Left renal cortex interstitium (tissue), 4 donors: ENCODE results near the gene SELENOT. TPM values are rescaled to one million over a fixed set of nuclear protein-coding genes. Genes with fewer than 3 reads are reported as not detected.
"Not testable (repeated sequence)": the region's sequence is repeated elsewhere in the genome, so short reads cannot be mapped to it uniquely, and the experiment has no call there.

Source experiments
- DNase-seq, 4 donors: peaks; one replicate each; pipeline ENCODE4 v3.0.0-alpha.2; 2013; ENCODE audit warnings: low read depth in 4 of 4, low spot score in 2 of 4, missing footprints in 1 of 4
- polyA plus RNA-seq, 4 donors: library from polyadenylated mRNA; unstranded; fragments of 120-200 nt; gene quantifications; one replicate each; pipeline ENCODE4 v1.2.1, GENCODE V29; 2013; ENCODE audit not compliant: insufficient read length in 4 of 4

Gene SELENOT, protein sequence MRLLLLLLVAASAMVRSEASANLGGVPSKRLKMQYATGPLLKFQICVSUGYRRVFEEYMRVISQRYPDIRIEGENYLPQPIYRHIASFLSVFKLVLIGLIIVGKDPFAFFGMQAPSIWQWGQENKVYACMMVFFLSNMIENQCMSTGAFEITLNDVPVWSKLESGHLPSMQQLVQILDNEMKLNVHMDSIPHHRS
- polyA plus RNA-seq = 100 to 1,000 TPM; 104 to 147 (median 115) TPM

- peak; percentile 89 to 95 (median 92) for DNase-seq
These were observed at the start of gene SELENOT for GRCh38 chr3:150603153-150603979. TSS of gene SELENOT (plus strand) at chr3:150603321. CDS start at chr3:150603363, 42 bp downstream.

DNA sequence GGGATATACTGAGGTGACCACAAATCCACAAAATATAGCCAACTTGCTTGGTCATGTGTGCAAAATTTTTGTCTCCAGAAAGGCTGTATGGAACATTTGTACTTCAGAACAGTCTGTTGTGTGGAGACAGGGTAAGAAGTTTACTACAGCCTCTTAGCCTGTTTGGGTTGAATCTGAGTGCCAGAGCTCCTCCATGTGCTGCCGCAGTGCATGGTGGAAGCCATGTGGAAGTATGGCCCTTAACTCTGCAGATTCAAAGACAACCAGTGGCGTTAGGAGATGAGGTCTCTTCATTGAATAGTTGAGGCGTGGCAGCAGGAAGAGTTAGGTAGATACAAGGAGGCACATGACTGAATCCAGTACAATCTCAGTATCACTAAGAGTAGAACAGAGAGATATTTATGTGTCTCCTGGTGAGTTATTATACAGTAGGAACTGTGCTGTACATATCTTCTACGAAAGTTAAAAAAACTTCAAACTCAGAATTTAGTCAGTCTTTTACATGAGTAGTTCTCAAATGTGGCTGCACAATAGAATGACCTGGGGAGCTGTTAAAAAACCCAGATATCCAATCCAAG, 47.2 kb upstream of the SELENOT start:
- DNase-seq = no peak

- no peak for DNase-seq
These were observed 46.3 kb upstream of the SELENOT start for GRCh38 chr3:150556792-150557191.

DNA sequence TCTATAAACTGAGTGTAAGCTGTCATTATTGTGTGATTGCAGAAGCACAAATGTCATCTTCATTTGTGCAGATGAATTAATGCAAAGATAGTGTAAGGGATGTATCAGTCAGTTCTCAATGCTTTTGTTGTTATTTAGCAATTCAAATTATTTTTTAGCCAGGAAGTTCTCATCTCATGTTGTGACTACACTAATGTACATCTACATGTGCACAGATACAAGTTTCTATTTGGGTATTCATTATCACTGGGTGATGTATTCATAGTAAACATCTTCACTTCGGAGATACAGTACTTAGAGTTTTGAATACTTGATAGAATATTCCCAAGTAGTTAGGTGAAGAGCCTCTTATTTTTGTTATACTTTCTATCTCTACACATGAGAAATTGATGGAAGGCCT, 45.4 kb upstream of the SELENOT start:
- DNase-seq = no peak

- DNase-seq = no peak
These were observed 38.9 kb upstream of the SELENOT start for GRCh38 chr3:150564243-150564642.

DNA sequence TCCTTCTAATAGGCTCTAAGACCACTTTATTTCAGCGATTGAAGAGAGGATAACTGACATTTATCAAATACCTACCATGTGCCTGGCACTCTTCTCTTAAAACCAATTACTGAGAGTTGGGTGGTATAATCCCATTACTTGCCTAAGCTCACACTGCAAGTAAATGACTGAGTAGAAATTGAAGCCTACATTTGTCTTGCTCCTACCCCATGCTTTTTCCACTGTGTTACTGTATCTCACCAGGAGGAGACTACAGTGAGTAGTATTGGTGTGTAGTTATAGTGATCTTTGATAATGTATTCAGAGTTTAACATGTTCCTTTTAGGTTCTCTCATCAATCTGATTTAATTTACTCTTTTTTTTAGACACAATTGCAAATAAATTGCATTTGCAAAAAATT, 35.8 kb upstream of the SELENOT start:
- no peak for DNase-seq

DNA sequence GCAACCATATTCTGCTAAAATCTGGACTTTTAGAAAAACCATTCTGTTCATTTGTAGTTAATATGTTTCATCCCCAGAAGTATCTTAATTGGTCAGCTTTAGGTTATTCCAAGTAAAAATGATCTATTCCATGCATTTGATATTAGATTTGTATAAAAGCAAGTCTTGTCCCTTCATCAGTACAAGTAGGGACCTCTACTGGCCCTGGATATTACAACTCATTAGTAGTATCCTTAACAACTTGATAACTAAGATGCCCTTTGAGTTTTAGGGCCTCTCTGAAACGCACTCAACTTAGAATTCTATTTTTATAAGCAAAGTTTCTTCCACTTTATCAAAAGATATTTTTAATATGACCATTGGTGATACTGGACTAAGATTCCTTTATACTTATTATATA, 25.3 kb upstream of the SELENOT start:
- no peak for DNase-seq

GRCh38 chr3:150581174-150581573, 21.9 kb upstream of the SELENOT start:
- no peak for DNase-seq

DNA sequence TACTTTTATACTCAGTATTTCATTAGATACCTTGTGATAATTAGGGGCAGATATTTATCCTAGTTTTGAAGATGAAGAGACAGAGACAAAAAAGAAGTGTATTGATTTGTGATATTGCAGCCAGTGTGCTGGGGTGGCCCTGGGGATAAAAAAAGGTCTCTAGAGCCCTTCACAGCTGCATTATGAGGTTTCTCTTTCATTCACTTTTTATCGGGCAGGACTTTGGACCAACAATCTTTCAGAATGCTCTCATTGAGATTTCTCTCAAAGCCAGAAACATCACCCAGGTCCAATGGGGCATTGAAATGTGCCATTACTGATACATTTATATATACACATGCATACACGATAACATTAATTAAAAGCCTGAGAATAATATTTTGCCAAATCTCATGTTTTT, 20.5 kb upstream of the SELENOT start:
- DNase-seq = no peak

DNA sequence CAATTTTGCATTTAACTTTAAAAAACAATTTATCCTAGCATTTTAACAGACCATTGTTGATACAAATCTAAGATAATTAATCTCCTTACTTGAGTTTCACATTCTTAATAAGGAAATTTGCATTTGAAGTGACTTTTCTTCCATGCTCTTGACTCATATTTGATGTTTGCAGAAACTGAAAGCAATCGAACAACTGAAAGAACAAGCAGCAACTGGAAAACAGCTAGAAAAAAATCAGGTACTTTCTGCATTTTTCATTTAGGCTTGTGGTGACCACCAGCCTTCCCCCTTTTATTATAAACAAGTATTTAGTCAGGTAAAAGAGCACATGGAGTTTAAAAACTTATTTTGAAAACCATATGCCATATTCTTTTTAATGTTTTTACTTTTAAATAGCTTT, 20.1 kb upstream of the SELENOT start:
- DNase-seq = no peak

DNA sequence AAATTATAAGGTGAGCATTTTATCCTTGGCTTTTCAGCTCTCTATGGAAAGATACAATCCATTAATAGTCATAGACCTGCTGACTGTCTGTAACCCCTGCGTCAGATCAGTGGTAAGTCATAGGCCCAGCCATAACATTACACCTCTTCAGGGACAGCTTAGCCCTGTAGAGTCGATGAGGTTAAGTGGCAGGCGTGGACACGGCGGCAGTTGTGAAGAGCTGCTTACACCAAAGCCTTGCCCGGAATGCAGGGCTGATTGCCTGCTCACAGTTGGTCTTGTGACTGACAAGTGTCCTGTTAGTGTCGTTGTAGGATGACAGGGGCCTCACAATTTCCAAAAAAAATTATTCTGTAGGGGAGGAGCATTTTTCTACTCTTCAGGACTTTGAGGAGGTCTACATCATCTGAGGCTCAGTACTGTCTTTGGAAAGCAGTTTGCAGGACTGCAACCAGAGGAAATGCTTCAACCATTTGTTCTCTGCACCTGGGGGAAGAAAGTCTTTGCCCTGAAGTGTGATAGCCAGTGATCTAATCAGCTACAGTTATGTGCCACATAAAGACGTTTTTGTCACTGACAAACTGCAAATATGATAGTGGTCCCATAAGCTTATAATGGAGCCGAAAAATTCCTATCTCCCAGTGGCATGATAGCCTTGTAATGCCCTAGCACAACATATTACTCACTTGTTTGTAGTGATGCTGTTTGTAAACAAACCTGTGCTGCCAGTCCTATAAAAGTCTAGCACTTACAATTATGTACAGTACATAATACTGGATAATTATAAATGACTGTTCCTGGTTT, 14.9 kb upstream of the SELENOT start:
- no peak for DNase-seq

DNA sequence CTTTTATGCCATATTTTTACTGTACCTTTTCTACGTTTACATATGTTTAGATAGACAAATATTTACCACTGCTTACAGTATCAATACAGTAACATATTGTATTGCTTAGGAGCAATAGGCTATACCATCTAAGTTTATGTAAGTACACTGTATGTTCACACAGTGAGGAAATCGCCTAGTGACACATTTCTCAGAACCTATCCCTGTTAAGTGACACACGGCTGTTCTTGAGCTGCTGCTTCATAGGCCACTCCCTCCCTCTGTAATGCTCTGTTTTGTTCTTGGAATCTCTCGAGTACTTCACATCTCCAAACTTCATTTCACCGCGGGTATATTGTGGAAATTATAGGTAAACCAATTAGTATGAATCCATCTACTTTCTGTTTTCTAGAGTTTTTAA, 13.4 kb upstream of the SELENOT start:
- no peak for DNase-seq

DNA sequence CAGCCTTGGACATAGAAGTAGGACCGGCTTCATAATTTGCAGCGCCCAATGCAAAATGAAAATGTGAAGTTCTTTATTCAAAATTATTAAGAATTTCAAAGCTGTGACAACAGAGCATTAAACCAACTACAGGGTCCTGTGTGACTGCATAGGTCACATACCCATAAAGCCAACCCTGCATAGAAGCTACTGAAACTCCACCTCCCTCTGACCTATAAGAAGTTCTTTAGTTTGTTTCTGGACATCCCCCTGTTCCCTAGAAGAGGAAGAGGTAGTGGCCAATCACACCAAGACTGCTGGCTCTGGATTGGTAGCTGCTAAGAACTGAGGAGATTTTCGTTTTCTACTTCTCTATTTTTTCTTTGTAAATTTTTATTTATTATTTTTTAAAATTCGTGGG, 9.0 kb upstream of the SELENOT start:
- DNase-seq = no peak

DNA sequence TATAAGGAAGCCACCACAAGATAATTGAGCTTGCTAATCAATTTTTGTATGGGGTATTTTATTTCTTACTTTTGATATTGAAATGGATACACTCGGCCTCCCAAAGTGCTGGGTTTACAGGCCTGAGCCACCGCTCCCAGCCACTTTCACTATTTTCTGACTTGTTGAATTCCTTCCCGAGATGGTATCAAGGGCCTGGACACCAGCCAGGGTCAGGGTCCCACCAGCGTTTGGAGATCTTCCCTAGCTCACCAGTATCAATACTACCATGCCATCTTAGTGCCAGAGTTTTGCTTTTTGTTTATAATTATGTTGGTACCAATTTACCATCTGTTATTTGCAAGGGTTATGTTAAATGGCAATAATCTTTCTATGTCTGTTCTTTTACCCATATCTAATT, 5.5 kb upstream of the SELENOT start:
- no peak for DNase-seq

DNA sequence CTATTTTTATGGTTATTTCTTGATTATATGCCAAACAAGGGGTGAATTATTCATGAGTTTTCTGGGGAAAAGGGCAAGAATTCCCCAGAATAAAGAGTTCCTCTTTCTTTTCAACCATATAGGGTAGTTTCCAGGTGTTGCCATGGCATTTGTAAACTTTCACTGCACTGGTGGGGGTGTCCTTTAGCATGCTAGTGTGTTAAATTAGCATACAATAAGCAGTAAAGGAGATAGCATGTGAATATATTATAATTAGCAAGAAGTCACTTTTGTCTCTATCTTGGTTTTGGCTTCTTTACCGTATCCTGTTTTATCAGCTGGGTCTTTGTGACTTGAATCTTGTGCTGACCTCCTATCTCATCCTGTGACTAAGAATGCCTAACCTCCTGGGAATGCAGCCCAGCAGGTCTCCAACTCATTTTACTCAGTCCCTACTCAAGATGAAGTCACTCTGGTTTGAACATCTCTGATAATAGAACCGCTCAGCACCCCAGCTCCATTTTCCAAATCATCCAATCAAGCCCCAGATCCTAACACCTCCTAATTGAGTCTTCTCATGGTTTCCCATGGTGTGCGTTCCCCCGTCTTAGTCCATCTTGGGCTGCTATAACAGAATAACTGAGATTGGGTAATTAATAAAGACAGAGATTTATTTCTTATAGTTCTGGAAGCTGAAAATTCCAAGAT, 3.4 kb upstream of the SELENOT start:
- DNase-seq = no peak

DNA sequence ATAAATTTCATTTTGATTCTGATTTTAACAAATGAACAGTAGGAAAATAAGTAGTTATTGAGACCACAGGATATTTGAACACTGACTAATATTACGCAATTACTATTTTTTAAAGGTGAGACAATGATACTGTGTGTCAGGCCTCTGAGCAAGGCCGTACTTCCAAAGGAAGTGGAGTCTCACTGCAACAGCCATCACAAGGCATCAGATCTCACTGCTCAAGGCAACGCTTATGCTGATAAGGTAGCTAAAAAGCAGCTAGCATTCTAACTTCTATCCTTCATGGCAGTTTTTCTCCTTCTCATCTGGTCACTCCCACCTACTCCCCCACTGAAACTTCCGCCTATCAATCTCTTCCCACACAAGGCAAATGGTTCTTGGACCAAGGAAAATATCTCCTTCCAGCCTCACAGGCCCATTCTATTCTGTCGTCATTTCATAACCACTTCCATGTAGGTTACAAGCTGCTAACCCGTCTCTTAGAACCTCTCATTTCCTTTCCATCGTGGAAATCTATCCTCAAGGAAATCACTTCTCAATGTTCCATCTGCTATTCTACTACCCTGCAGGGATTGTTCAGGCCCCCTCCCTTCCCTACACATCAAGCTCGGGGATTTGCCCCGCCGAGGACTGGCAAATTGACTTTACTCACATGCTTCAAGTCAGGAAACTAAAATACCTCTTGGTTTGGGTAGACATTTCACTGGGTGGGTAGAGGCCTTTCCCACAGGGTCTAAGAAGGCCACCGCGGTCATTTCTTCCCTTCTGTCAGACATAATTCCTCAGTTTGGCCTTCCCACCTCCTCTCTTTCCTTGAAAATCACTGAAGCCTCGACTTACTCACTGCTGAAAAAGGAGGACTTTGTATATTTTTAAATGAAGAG, 2.2 kb upstream of the SELENOT start:
- not testable (repeated sequence) for DNase-seq

DNA sequence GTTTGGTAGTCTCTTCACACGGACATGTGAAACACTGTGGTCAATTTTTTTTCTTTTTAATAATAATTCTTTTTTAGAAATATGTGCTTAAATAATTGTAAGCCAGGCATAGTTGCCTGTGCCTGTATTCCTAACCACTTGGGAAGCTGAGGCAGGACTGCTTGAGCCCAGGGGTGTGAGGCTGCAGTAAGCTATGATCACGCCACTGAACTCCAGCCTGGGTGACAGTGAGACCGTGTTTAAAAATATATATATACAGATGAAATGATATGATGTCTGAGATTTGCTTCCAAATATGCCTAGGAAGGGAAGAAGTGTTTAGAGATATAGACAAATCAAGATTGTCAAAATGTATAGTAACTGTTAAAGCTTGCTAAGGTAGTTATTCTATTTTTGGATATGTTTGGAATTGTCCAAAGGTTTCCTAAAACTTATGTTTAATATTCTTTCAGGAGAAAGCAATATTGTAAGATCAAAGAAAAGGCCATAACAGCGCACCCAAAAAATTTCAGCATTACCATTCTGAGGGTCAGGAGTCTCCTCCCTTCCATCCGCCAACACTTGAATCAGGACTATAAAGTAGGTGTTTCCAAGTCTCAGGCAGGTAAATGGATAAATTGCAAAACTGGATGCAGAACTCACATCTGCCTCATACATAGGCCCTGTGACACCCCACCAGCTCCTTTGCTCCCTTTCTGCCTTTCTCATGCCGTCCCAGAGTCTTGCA, 532 bp upstream of the SELENOT start:
- peak in 1 of 4 donors; percentile 1 for DNase-seq

- DNase-seq = peak in 1 of 4 donors; percentile 34
These were observed 829 bp downstream of the SELENOT start for GRCh38 chr3:150603980-150604319.
